GM18868 (cell line): Measurements from ENCODE around the gene FTO.
A peak's percentile ranks its signal among the peaks of the same experiment; 100 is the strongest.

Experiments used
- ATAC-seq: cut with Tn5 transposase; IDR thresholded peaks from one replicate; pipeline ENCODE4 v1.9.1; 2021; ENCODE audit warnings: mild to moderate bottlenecking, moderate library complexity; ENCODE audit not compliant: unreplicated experiment

Gene FTO

GRCh38 chr16:53752560-53752959 lies 48.6 kb downstream of the FTO start:
- ATAC-seq: no peak

GRCh38 chr16:53753431-53753830 lies 49.5 kb downstream of the FTO start:
- ATAC-seq: no peak

- no peak for ATAC-seq
These were observed 51.3 kb downstream of the FTO start for GRCh38 chr16:53755026-53755910.

DNA sequence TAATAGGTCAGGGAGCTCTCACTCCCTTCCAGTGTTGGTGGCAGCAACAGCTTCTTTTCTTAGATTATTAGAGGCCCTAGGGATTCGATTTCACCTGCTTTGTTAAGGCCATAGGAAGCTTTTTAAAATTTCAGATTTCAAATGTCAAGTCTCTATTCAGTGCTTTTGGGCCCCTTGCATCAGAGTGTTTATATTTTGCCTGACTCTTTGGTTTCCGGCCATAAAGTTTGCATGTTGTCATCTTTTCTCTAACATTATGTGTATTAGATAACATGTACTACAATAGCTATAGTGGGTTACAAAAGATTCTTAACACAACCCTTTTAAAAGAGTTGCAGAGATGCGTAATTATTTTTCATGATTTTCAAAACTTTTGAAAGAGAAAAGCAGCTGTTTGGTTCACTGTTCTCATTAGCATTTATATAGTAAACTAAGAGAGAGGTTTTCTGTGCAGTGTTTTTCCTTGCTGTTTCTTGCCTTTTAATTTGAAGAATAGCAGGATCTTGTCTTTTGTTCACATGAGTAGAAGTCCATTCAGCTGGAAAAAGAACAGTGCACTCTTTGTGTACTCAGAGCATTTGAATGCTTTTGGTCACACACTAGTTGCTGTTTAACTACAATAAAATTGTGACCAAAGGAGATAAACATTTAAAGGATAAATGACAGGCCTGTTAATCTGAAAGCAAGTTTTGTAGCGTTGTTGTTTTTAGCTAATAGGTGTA lies 52.5 kb downstream of the FTO start:
- no peak for ATAC-seq

GRCh38 chr16:53757971-53758609 lies 54.1 kb downstream of the FTO start:
- ATAC-seq: no peak

DNA sequence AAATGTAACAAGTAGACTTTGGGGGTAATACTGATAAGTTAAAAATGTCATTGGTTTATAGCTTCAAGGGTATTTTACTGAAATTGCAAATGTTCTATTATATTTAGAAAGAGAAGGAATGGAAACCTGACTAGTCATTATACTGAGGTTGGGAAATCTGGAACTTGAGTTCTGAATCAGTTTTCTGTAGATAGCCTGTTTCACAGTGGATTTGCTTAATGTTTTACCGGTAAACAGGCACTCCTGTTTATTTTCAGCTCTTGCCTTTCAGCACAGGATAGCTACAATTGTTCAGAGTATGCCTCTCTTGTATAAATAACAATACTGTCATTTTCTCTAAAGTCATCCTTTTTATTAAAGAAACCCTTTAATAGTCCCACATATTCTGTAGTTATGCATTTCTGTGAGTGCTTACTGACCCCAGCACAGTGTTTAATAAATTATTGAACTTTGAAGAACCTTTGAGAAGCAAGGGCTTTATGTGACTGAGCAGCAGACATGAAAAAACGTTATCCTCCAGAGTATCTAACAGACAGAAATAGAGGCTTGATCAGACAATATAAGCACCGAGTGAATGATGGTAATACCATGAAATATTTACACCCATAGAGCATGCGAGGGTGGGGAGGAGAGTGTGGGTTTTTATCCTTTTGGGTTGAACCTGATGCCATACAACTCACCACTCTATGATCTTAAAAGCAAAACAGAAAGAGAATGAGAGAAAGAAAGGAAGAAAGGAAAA lies 58.2 kb downstream of the FTO start:
- no peak for ATAC-seq

- no peak for ATAC-seq
These were observed 62.5 kb downstream of the FTO start for GRCh38 chr16:53766304-53767016.

DNA sequence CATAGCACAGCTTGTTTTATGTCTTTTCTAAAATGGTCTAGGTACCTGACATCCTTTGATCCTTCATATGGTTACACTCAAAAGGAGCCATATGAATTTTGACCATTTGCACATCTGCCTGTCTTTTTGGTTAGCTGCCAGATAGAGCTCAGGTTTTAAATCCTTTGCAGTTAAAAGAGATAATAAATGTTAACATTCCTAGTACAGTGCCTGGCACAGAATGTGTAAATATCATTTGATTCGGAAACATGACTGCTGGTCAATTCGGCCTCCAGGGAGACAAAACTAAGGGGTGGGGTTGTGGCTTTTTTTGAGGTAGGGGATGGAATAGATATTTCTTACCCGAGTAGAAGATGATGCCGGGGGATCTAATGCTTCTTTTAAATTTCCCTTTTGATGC lies 64.2 kb downstream of the FTO start:
- ATAC-seq: no peak

- ATAC-seq: no peak
These were observed 64.6 kb downstream of the FTO start for GRCh38 chr16:53768593-53768992.

- ATAC-seq: no peak
These were observed 65.2 kb downstream of the FTO start for GRCh38 chr16:53769185-53769584.

DNA sequence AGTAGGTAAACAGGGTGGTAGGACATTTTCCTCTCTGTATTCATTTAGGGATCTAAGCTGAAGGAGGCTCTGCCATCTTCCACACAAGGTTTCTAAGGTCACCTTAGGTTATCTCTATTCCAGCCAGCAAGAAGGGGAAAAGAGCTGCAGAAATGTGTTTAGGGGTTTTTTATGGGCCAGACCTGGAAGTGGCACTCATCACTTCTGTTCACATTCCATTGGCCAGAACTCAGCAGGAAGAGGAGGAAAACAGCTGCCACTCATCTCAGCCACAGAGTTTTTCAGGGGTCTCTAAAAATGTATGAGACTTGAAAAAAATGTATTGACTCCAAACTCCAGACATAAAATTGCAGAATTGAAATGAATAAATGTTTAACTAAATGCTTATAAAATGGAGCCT lies 65.8 kb downstream of the FTO start:
- no peak for ATAC-seq

DNA sequence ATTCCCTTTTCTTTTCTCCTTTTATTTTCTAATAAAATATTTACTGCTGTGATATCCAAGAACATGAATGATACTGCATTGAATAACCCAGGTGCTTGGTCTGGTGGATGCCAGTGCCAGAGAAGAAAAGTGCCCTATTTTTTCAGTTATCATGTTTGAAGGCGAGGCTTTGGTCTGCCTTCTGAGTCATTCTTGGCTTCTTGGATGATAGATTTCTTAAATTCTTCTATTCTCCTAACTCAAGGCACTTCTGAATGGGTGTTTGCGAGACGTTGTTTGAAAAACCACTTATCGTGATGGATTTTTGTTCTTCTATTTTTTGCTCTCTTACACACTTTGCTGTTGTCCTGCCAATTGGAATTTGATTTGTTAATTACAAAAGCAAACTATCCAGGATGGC lies 66.7 kb downstream of the FTO start:
- no peak for ATAC-seq

GRCh38 chr16:53771655-53772497 lies 67.9 kb downstream of the FTO start:
- no peak for ATAC-seq

- peak; percentile 74 for ATAC-seq
These were observed 69.3 kb downstream of the FTO start for GRCh38 chr16:53773150-53773846.

DNA sequence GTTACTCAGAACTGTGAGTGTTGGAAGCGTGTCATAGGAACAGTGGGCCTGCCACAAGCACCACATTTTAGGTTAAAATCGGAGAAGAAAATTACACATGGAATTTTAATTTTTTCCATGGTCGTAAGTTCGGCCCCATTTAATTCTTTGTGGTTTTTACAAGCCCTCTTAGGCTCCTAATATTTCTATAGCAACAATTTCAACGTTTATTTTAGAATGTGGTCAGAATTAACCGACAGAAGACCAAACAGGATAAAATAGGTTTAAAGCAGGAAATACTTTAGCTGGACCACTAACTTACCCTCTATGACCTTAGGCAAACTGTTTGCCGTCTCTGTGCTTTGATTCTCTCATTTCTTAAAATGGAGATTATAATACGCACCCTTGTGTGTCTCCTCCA lies 69.9 kb downstream of the FTO start:
- ATAC-seq: no peak

DNA sequence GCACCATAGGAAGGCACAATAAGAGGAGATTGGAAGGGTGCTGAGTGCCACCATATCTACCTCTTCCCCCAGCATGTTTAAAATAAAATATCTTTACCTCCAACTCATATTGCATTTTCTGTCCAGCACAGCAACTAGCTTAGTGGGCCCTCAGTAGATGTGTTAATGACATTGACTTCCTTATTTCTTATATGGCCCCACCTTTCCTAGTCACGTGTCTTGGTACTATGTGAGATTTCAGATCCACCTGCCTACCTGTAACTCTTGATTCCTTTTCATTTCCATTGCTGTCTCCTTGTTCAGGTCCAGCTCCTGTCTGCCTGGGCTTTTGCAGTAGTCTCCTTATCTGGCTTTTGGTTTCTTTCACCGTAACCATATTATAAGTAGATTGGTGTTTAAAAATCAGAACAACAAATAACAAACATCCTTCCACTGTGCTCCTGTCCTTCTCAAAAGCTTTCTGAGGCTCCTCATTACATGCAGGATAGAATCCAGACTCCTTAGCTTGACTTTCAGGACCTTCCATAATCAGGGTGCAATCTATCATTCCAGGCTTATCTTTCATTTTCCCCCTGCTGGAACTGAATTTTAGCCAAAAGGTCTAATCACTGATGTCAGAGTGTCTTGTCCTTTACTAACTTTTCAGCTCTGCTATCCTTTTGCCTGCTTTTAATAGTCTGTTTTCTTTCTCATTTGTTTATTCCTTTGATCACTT lies 71.3 kb downstream of the FTO start:
- no peak for ATAC-seq

- ATAC-seq: no peak
These were observed 72.0 kb downstream of the FTO start for GRCh38 chr16:53775821-53776431.

DNA sequence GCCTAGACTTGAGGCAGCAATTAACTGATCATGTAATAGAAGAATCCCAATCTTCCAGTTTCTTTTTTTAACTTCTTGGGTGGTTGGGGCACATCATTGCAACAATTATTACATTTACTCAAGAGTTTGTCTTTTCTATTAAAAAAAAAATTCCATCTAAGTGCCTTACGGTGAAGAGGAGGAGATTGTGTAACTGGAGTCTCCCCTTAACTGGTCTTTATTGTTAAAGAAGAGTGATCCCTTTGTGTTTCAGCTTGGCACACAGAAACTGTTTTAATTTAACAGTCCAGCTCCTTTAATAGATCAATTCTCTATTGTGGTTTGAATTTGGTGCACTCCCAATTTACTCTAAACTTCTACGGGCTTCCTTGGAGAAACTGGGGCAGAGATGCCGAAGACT lies 75.2 kb downstream of the FTO start:
- no peak for ATAC-seq
